HEK293 (cell line): ENCODE results near the gene APOO.

Experiments
- CTCF ChIA-PET: fragments of 350-600 bp; formaldehyde crosslinking; extraction: SDS; loops from one replicate; lab custom pipeline; 2021; ENCODE audit warnings: antibody characterized with exemption; lab: Yijun Ruan, JAX
- POLR2A ChIA-PET: fragments of 300-600 bp; formaldehyde crosslinking; extraction: SDS; loops from one replicate; lab custom pipeline; 2020; ENCODE audit warnings: antibody characterized with exemption, inconsistent platforms; lab: Yijun Ruan, JAX
- H3K27ac ChIP-seq: fragments of 200-500 bp; sonication (Bioruptor generic); 2 replicates; pipeline ENCODE4 v1.5.1; 2014; ENCODE audit warnings: low read depth, low read length, control low read depth, inconsistent platforms; ENCODE audit errors: extremely low read depth
- H3K36me3 ChIP-seq, 2 experiments: fragments of 200-500 bp in 1 of 2; sonication (Bioruptor generic) in 1 of 2; 1 replicate in 1 of 2; 2 replicates in 1 of 2; pipeline ENCODE4 v1.5.1; 2014 to 2017; ENCODE audit warnings: inconsistent platforms in 2 of 2, low read length in 2 of 2; ENCODE audit not compliant: control insufficient read depth in 2 of 2, insufficient read depth in 1 of 2
- H3K4me1 ChIP-seq: fragments of 200-500 bp; sonication (Bioruptor generic); 2 replicates; pipeline ENCODE4 v1.5.1; 2014; ENCODE audit warnings: mild to moderate bottlenecking, low read length, inconsistent platforms; ENCODE audit not compliant: control insufficient read depth, insufficient read depth
- H3K4me3 ChIP-seq: 2 replicates; pipeline ENCODE4 v1.5.1; 2011; ENCODE audit warnings: low read depth, mild to moderate bottlenecking, control low read depth, low read length, moderate library complexity
- H3K9me3 ChIP-seq: fragments of 200-500 bp; sonication (Bioruptor generic); 2 replicates; pipeline ENCODE4 v1.5.1; 2014; ENCODE audit warnings: low read depth, low read length, inconsistent platforms; ENCODE audit not compliant: control insufficient read depth, insufficient read depth
- INSM2 ChIP-seq: fragments of 450-650 bp; formaldehyde crosslinking; IDR thresholded peaks from 2 replicates; pipeline ENCODE4 v1.5.1; 2016; ENCODE audit warnings: missing biosample characterization, missing genetic modification characterization
- PRDM2 ChIP-seq: fragments of 450-650 bp; formaldehyde crosslinking; IDR thresholded peaks from 2 replicates; pipeline ENCODE4 v1.5.1; 2016; ENCODE audit warnings: missing biosample characterization, missing genetic modification characterization, borderline replicate concordance
- RBAK ChIP-seq: fragments of 450-650 bp; formaldehyde crosslinking; IDR thresholded peaks from 2 replicates; pipeline ENCODE4 v1.5.1; 2016; ENCODE audit warnings: missing biosample characterization, missing genetic modification characterization
- REST ChIP-seq: fragments of 450-650 bp; formaldehyde crosslinking; IDR thresholded peaks from 2 replicates; pipeline ENCODE4 v1.5.1; 2016; ENCODE audit warnings: missing biosample characterization, missing genetic modification characterization
- SP2 ChIP-seq: fragments of 450-650 bp; formaldehyde crosslinking; IDR thresholded peaks from 2 replicates; pipeline ENCODE4 v1.5.1; 2016; ENCODE audit warnings: missing biosample characterization, missing genetic modification characterization
- ZBTB17 ChIP-seq: fragments of 450-650 bp; formaldehyde crosslinking; IDR thresholded peaks from 2 replicates; pipeline ENCODE4 v1.5.1; 2016; ENCODE audit warnings: missing biosample characterization, missing genetic modification characterization
- ZBTB8A ChIP-seq: fragments of 450-650 bp; formaldehyde crosslinking; IDR thresholded peaks from 2 replicates; pipeline ENCODE4 v1.5.1; 2016; ENCODE audit warnings: missing biosample characterization, missing genetic modification characterization
- ZFP37 ChIP-seq: fragments of 450-650 bp; formaldehyde crosslinking; IDR thresholded peaks from 2 replicates; pipeline ENCODE4 v1.5.1; 2016; ENCODE audit warnings: missing biosample characterization, missing genetic modification characterization
- ZNF174 ChIP-seq: fragments of 450-650 bp; formaldehyde crosslinking; IDR thresholded peaks from 2 replicates; pipeline ENCODE4 v1.5.0; 2017; ENCODE audit warnings: missing biosample characterization, mild to moderate bottlenecking, missing genetic modification characterization
- ZNF175 ChIP-seq: fragments of 450-650 bp; formaldehyde crosslinking; IDR thresholded peaks from 2 replicates; pipeline ENCODE4 v1.5.1; 2016; ENCODE audit warnings: missing biosample characterization, missing genetic modification characterization
- ZNF221 ChIP-seq: fragments of 450-650 bp; formaldehyde crosslinking; IDR thresholded peaks from 2 replicates; pipeline ENCODE4 v1.5.1; 2017; ENCODE audit warnings: missing biosample characterization, missing genetic modification characterization, borderline replicate concordance
- ZNF23 ChIP-seq: fragments of 450-650 bp; formaldehyde crosslinking; IDR thresholded peaks from 2 replicates; pipeline ENCODE4 v1.5.1; 2016; ENCODE audit warnings: missing biosample characterization, missing genetic modification characterization, borderline replicate concordance
- ZNF404 ChIP-seq: fragments of 450-650 bp; formaldehyde crosslinking; IDR thresholded peaks from 2 replicates; pipeline ENCODE4 v1.5.1; 2017; ENCODE audit warnings: missing biosample characterization, missing genetic modification characterization
- ZNF544 ChIP-seq: fragments of 450-650 bp; formaldehyde crosslinking; IDR thresholded peaks from 2 replicates; pipeline ENCODE4 v1.5.0; 2017; ENCODE audit warnings: missing biosample characterization, missing genetic modification characterization
- ZNF596 ChIP-seq: fragments of 450-650 bp; IDR thresholded peaks from 2 replicates; pipeline ENCODE4 v1.5.0; 2018; ENCODE audit warnings: missing biosample characterization, mild to moderate bottlenecking, missing genetic modification characterization, moderate library complexity
- ZNF670 ChIP-seq: fragments of 450-650 bp; formaldehyde crosslinking; IDR thresholded peaks from 2 replicates; pipeline ENCODE4 v1.5.1; 2016; ENCODE audit warnings: missing biosample characterization, missing genetic modification characterization, low read depth
- ZNF830 ChIP-seq: fragments of 450-650 bp; IDR thresholded peaks from 2 replicates; pipeline ENCODE4 v1.5.0; 2018; ENCODE audit warnings: missing biosample characterization, missing genetic modification characterization, low read depth, mild to moderate bottlenecking, moderate library complexity
- ZSCAN18 ChIP-seq: fragments of 450-650 bp; formaldehyde crosslinking; IDR thresholded peaks from 2 replicates; pipeline ENCODE4 v1.5.1; 2016; ENCODE audit warnings: missing biosample characterization, missing genetic modification characterization
- ZSCAN5A ChIP-seq: fragments of 450-650 bp; formaldehyde crosslinking; IDR thresholded peaks from 2 replicates; pipeline ENCODE4 v1.5.1; 2016; ENCODE audit warnings: missing biosample characterization, missing genetic modification characterization
- ZXDB ChIP-seq: fragments of 450-650 bp; formaldehyde crosslinking; IDR thresholded peaks from 2 replicates; pipeline ENCODE4 v1.5.1; 2016; ENCODE audit warnings: missing biosample characterization, missing genetic modification characterization
- TF ChIP-seq, protein P1 (sequence below): fragments of 450-650 bp; formaldehyde crosslinking; IDR thresholded peaks from 2 replicates; pipeline ENCODE4 v1.5.1; 2016; ENCODE audit warnings: missing biosample characterization, missing genetic modification characterization

Gene APOO

DNA sequence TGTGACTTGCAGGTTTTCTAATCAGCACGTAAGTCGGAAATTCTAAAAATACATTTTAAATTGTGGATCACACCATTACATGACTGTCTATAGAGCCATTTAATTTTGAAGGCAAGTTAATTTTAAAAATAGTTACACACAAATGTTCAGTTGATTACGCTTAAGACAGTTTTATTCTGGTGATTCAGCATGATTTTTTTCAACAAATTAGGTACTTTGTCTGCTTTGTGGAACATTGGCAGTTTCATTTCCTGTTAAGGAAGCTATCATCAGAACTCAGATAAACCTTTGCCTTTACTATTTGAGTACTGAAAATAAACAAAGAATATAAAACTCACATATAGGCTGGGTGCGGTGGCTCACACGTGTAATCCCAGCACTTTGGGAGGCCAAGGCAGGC, 105.3 kb downstream of the APOO start:
- ChIA-PET POLR2A (no interaction called here), CTCF (interaction anchor here (1.1 kb wide), 1 partner anchor 20 kb away, joined by 4 read pairs; the partner anchor contains the start of gene SAT1)

GRCh38 chrX:23799469-23800065, 108.2 kb downstream of the APOO start:
- CTCF ChIA-PET: interaction anchor here (1.3 to 2.1 kb wide), 2 partner anchors 17 to 102 kb away, joined by 4 to 6 read pairs; no protein-coding TSS in a partner anchor
- TF ChIP-seq ZNF221 (tag by site-specific recombination) (no peak), ZNF175 (no peak), ZBTB8A (tag by site-specific recombination) (0 out of 2 replicates have a peak, but pooled peaks have one; percentile 27), ZNF670 (tag by site-specific recombination) (no peak), PRDM2 (tag by site-specific recombination) (no peak), ZNF174 (tag by site-specific recombination) (no peak), ZSCAN18 (no peak), ZXDB (tag by site-specific recombination) (0 out of 2 replicates have a peak, but pooled peaks have one; percentile 32), ZBTB17 (tag by site-specific recombination) (peak; percentile 77; the same call in 1 of the 2 replicates), INSM2 (no peak), ZNF404 (tag by site-specific recombination) (no peak), ZSCAN5A (tag by site-specific recombination) (no peak), REST (tag by site-specific recombination) (no peak), ZNF830 (tag by site-specific recombination) (no peak), RBAK (tag by site-specific recombination) (no peak)
- TF ChIP-seq, protein P1, sequence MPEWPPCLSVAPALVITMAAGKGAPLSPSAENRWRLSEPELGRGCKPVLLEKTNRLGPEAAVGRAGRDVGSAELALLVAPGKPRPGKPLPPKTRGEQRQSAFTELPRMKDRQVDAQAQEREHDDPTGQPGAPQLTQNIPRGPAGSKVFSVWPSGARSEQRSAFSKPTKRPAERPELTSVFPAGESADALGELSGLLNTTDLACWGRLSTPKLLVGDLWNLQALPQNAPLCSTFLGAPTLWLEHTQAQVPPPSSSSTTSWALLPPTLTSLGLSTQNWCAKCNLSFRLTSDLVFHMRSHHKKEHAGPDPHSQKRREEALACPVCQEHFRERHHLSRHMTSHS (tag by site-specific recombination): no peak

More for the DNA sequence above, 105.3 kb downstream of the APOO start:
- Histone ChIP-seq H3K9me3 (no peaks in the 10 kb centered on the region), H3K27ac (no peak overlapping the region), H3K4me3 (no peak overlapping the region), H3K36me3 (no peaks in the 10 kb centered on the region), H3K4me1 (peaks cover 11% of the 10 kb centered on the region)
- TF ChIP-seq ZNF596 (no peak), ZNF544 (tag by site-specific recombination) (no peak), SP2 (tag by site-specific recombination) (no peak), ZFP37 (tag by site-specific recombination) (no peak), ZNF23 (tag by site-specific recombination) (no peak)

More at GRCh38 chrX:23799469-23800065, 108.2 kb downstream of the APOO start:
- Histone ChIP-seq H3K36me3 (no peaks in the 10 kb centered on the region), H3K4me1 (peaks cover 9% of the 10 kb centered on the region), H3K9me3 (no peaks in the 10 kb centered on the region), H3K27ac (peak overlapping the region; percentile 24; the same call in 1 of the 2 replicates), H3K4me3 (no peak overlapping the region)
- POLR2A ChIA-PET: interaction anchor here (0.6 to 2.7 kb wide), 7 partner anchors 10 to 68 kb away, joined by 3 to 24 read pairs (median 4); partner anchors contain the start of gene SAT1
